ENCODE data around the gene ZNF281.

DNA sequence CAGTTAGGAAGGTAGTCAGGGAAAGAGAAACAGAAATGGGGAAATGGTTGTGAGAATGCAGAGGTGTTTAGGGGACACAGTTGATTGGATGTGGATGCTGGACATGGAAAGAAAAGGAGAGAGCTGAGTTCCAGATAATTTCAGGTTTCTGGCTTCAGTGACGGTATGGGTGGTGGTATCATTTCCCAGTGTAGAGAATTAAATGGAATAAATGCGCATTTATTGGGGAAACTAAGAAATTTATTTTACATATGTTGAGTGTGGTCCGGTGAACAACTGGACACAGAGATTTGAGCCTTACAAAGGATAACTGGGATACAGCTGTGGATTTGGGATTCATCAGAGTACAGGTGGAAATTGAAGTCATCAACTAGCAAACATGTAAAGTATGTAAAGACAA lies 12.4 kb upstream of the ZNF281 start:
- TF ChIP-seq, protein P1, sequence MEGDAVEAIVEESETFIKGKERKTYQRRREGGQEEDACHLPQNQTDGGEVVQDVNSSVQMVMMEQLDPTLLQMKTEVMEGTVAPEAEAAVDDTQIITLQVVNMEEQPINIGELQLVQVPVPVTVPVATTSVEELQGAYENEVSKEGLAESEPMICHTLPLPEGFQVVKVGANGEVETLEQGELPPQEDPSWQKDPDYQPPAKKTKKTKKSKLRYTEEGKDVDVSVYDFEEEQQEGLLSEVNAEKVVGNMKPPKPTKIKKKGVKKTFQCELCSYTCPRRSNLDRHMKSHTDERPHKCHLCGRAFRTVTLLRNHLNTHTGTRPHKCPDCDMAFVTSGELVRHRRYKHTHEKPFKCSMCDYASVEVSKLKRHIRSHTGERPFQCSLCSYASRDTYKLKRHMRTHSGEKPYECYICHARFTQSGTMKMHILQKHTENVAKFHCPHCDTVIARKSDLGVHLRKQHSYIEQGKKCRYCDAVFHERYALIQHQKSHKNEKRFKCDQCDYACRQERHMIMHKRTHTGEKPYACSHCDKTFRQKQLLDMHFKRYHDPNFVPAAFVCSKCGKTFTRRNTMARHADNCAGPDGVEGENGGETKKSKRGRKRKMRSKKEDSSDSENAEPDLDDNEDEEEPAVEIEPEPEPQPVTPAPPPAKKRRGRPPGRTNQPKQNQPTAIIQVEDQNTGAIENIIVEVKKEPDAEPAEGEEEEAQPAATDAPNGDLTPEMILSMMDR (conservative IDR thresholded peaks at IDR 0.05; ENCODE audit: low read length), result no peak
- TF ChIP-seq EZH2phosphoT487 (IDR thresholded peaks at IDR 0.05; ENCODE audit: borderline replicate concordance), result no peak

Data from Loucy (cell line).